ENCODE data around the gene MBP. TPM values are rescaled to one million over a fixed set of nuclear protein-coding genes. Genes with fewer than 3 reads are reported as not detected.

The MBP gene
- total and polyA plus RNA-seq, 2 donors from 2014 or later, result 15.1 to 61.2 TPM

DNA sequence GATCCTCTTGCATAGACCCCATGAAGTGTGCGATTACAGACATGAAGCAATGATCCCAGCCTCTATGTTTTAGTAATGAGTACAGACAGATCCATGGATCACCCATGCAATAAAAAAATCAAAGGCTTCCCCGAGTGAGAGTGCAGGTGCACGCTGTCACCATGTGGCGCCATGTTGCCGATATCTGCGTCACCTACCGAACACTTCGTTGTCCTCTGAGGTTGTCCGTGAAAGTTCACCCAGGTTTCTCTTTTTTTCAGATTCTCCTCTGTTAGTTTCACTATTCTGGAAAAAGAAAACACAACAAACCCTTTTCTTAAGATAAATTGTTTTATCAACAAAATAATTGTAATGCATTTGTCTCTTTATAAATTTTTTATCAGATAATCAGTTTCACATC, 66.5 kb downstream of the MBP start:
- TF ChIP-seq, protein P1, sequence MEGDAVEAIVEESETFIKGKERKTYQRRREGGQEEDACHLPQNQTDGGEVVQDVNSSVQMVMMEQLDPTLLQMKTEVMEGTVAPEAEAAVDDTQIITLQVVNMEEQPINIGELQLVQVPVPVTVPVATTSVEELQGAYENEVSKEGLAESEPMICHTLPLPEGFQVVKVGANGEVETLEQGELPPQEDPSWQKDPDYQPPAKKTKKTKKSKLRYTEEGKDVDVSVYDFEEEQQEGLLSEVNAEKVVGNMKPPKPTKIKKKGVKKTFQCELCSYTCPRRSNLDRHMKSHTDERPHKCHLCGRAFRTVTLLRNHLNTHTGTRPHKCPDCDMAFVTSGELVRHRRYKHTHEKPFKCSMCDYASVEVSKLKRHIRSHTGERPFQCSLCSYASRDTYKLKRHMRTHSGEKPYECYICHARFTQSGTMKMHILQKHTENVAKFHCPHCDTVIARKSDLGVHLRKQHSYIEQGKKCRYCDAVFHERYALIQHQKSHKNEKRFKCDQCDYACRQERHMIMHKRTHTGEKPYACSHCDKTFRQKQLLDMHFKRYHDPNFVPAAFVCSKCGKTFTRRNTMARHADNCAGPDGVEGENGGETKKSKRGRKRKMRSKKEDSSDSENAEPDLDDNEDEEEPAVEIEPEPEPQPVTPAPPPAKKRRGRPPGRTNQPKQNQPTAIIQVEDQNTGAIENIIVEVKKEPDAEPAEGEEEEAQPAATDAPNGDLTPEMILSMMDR (IDR thresholded peaks at IDR 0.05; ENCODE audit: borderline replicate concordance, extremely low read depth, insufficient read depth), result no peak
- FAIRE-seq (no peak), DNase-seq (no peak)
- no peaks in the 10 kb centered on the region for H3K36me3 ChIP-seq (ENCODE audit: control insufficient read depth in 2 of 3, insufficient read depth in 3 of 3, low read length in 3 of 3)
- H3K4me1 ChIP-seq (ENCODE audit: control insufficient read depth in 2 of 3, insufficient read depth in 2 of 3, low read depth in 1 of 3, low read length in 3 of 3), result peaks cover 0 to 14% (median 0%) of the 10 kb centered on the region in 3 donors
- H3K27ac ChIP-seq (ENCODE audit: low read depth in 2 of 2, low read length in 2 of 2), result no peak overlapping the region
- intact Hi-C loops (cut with DNase I), result no loop called here
- no peaks in the 10 kb centered on the region for H3K9me3 ChIP-seq (ENCODE audit: control insufficient read depth in 2 of 3, insufficient read depth in 1 of 3, low read length in 3 of 3)
- H3K27me3 ChIP-seq (ENCODE audit: control insufficient read depth, insufficient read depth, low read length), result no peaks in the 10 kb centered on the region
- H3K9ac ChIP-seq (ENCODE audit: low read length in 3 of 3), result no peak overlapping the region
- H3K4me3 ChIP-seq (ENCODE audit: low read length in 3 of 3), result no peak overlapping the region

- Histone ChIP-seq H3K9me3 (ENCODE audit: control insufficient read depth in 2 of 3, insufficient read depth in 1 of 3, low read length in 3 of 3) (no peaks in the 10 kb centered on the region), H3K27ac (ENCODE audit: low read depth in 2 of 2, low read length in 2 of 2) (no peak overlapping the region), H3K4me1 (ENCODE audit: control insufficient read depth in 2 of 3, insufficient read depth in 2 of 3, low read depth in 1 of 3, low read length in 3 of 3) (peaks cover 0 to 14% (median 0%) of the 10 kb centered on the region in 3 donors), H3K27me3 (ENCODE audit: control insufficient read depth, insufficient read depth, low read length) (no peaks in the 10 kb centered on the region), H3K9ac (ENCODE audit: low read length in 3 of 3) (no peak overlapping the region), H3K4me3 (ENCODE audit: low read length in 3 of 3) (no peak overlapping the region), H3K36me3 (ENCODE audit: control insufficient read depth in 2 of 3, insufficient read depth in 3 of 3, low read length in 3 of 3) (no peaks in the 10 kb centered on the region)
- DNase-seq (no peak), FAIRE-seq (no peak)
- intact Hi-C loops (cut with DNase I), result no loop called here
- TF ChIP-seq, protein P1 (IDR thresholded peaks at IDR 0.05; ENCODE audit: borderline replicate concordance, extremely low read depth, insufficient read depth), result no peak
Measured at GRCh38 chr18:77065221-77065981, 67.2 kb downstream of the MBP start.

DNA sequence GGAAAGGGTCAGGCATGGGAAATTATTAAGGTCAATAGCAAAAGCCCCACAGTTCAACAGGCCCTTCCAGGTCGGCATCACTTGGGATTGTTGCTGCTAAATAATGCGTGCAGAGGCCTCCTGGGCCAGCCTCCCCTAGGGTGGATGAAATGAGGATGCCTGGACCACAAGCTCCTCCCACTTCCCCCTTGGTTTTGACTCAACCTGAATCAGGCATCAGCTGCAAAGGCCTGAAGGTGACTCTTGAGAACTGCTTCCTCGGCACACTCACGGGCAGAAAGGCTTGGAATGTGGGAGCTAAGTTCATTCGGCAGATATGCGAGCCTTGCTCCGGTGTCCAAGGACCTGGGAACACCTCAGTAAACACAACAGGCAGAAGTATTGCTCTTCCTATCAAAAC, 69.3 kb downstream of the MBP start:
- intact Hi-C loops (cut with DNase I), result no loop called here
- H3K27me3 ChIP-seq (ENCODE audit: control insufficient read depth, insufficient read depth, low read length), result no peaks in the 10 kb centered on the region
- H3K9me3 ChIP-seq (ENCODE audit: control insufficient read depth in 2 of 3, insufficient read depth in 1 of 3, low read length in 3 of 3), result no peaks in the 10 kb centered on the region
- DNase-seq (no peak), FAIRE-seq (no peak)
- TF ChIP-seq, protein P1 (IDR thresholded peaks at IDR 0.05; ENCODE audit: borderline replicate concordance, extremely low read depth, insufficient read depth), result no peak
- no peaks in the 10 kb centered on the region for H3K36me3 ChIP-seq (ENCODE audit: control insufficient read depth in 2 of 3, insufficient read depth in 3 of 3, low read length in 3 of 3)
- no peak overlapping the region for H3K4me3 ChIP-seq (ENCODE audit: low read length in 3 of 3)
- peaks cover 0 to 14% (median 0%) of the 10 kb centered on the region in 3 donors for H3K4me1 ChIP-seq (ENCODE audit: control insufficient read depth in 2 of 3, insufficient read depth in 2 of 3, low read depth in 1 of 3, low read length in 3 of 3)
- peak overlapping the region in 1 of 2 donors; percentile 7 for H3K27ac ChIP-seq (ENCODE audit: low read depth in 2 of 2, low read length in 2 of 2)
- no peak overlapping the region for H3K9ac ChIP-seq (ENCODE audit: low read length in 3 of 3)
